Ascending aorta (tissue), 2 donors: ENCODE results near the gene GABRB1. TPM values are rescaled to one million over a fixed set of nuclear protein-coding genes. Genes with fewer than 3 reads are reported as not detected.
"Not testable (repeated sequence)": the region's sequence is repeated elsewhere in the genome, so short reads cannot be mapped to it uniquely, and the experiment has no call there.

Source experiments
- DNase-seq, 2 donors: peaks; one replicate each; pipeline ENCODE4 v3.0.0-alpha.2; 2019; ENCODE audit warnings: low spot score in 2 of 2
- H3K27ac ChIP-seq, 2 donors: fragments of 200-600 bp; sonication (generic); one replicate each; pipeline ENCODE4 v1.5.1; 2016 to 2017; ENCODE audit warnings: mild to moderate bottlenecking in 1 of 2
- H3K27me3 ChIP-seq: fragments of 200-600 bp; sonication (generic); one replicate; pipeline ENCODE4 v1.5.1; 2017
- H3K36me3 ChIP-seq, 2 donors: fragments of 200-600 bp; sonication (generic); one replicate each; pipeline ENCODE4 v1.5.1; 2016
- H3K4me1 ChIP-seq, 2 donors: fragments of 200-600 bp; sonication (generic); one replicate each; pipeline ENCODE4 v1.5.1; 2016 to 2017; ENCODE audit warnings: mild to moderate bottlenecking in 1 of 2
- H3K4me3 ChIP-seq, 2 donors: fragments of 200-600 bp; sonication (generic); one replicate each; pipeline ENCODE4 v1.5.1; 2016 to 2017; ENCODE audit warnings: mild to moderate bottlenecking in 1 of 2
- H3K9me3 ChIP-seq, 2 donors: fragments of 200-600 bp; sonication (generic); one replicate each; pipeline ENCODE4 v1.5.1; 2016
- CTCF ChIP-seq, 3 experiments: fragments of 200-600 bp in 2 of 3; fragments of 450-650 bp in 1 of 3; sonication (generic) in 2 of 3; IDR thresholded peaks; one replicate each; pipeline ENCODE4 v1.5.1; 2016 to 2019; ENCODE audit warnings: antibody characterized with exemption in 3 of 3, mild to moderate bottlenecking in 1 of 3, moderate library complexity in 1 of 3
- intact Hi-C: fragments of 100-400 bp; cut with DNase I; formaldehyde crosslinking; loops from one replicate; pipeline ENCODE4 v1.15.1; 2023
- total RNA-seq: library from RNA; depleted of rRNA; stranded (reverse); fragments of >200 nt; gene quantifications from one replicate; pipeline ENCODE4 v1.1.0, GENCODE V29; 2016

The GABRB1 gene
- total RNA-seq, 1 donor from 2014 or later, result 0.53 TPM

GRCh38 chr4:47289805-47290204, 258.4 kb downstream of the GABRB1 start:
- Histone ChIP-seq H3K4me1 (no peaks in the 10 kb centered on the region), H3K4me3 (no peak overlapping the region), H3K27ac (no peak overlapping the region), H3K36me3 (no peaks in the 10 kb centered on the region), H3K9me3 (no peaks in the 10 kb centered on the region), H3K27me3 (no peaks in the 10 kb centered on the region)
- intact Hi-C loops, result no loop called here
- no peak for TF ChIP-seq CTCF (IDR thresholded peaks at IDR 0.05)
- DNase-seq, result no peak

DNA sequence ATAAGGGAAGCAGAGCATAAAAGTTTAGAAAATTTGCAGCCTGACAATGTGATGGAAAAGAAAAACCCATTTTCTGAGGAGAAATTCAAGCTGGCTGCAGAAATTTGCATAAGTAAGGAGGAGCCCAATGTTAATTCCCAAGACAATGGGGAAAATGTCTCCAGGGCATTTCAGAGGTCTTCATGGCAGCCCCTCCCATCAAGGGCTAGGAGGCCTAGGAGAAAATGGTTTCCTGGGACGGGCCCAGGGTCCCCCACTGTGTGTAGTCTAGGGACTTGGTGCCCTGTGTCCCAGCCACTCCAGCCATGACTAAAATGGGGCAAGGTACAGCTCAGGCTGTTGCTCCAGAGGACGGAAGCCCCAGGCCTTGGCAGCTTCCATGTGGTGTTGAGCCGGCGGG, 259.5 kb downstream of the GABRB1 start:
- DNase-seq, H3K4me1 ChIP-seq, intact Hi-C loops: not testable (repeated sequence)

DNA sequence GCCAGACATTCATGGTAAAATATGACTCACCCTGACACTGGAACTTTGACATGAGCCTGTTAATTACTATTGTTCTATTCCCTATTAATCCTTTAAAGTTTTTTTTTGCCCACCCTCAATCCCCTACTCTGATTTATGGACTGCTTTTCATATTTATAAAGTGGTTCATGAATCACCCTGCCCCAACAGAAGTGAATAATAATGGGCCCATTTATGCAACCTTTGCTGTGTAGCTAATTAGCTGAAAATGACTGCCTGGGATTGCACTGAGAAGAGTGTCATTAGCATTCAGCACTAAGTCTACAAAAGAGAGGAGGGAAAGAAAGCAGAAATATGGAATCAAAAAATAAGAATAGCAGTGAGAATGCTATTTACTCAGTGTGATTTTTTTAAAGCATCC, 277.8 kb downstream of the GABRB1 start:
- TF ChIP-seq CTCF (IDR thresholded peaks at IDR 0.05), result no peak
- Histone ChIP-seq H3K4me1 (no peaks in the 10 kb centered on the region), H3K27ac (no peak overlapping the region), H3K4me3 (no peak overlapping the region), H3K9me3 (no peaks in the 10 kb centered on the region), H3K36me3 (no peaks in the 10 kb centered on the region), H3K27me3 (no peaks in the 10 kb centered on the region)
- DNase-seq, result no peak
- intact Hi-C loops, result no loop called here

More for the DNA sequence above, 259.5 kb downstream of the GABRB1 start:
- H3K9me3 ChIP-seq, H3K27ac ChIP-seq, H3K27me3 ChIP-seq, H3K4me3 ChIP-seq, H3K36me3 ChIP-seq: not testable (repeated sequence)

- DNase-seq, result no peak
- Histone ChIP-seq H3K36me3 (no peaks in the 10 kb centered on the region), H3K9me3 (no peaks in the 10 kb centered on the region), H3K4me3 (no peak overlapping the region), H3K4me1 (no peaks in the 10 kb centered on the region), H3K27ac (no peak overlapping the region), H3K27me3 (no peaks in the 10 kb centered on the region)
- intact Hi-C loops, result no loop called here
- no peak for TF ChIP-seq CTCF (IDR thresholded peaks at IDR 0.05)
Measured at GRCh38 chr4:47312170-47312569, 280.8 kb downstream of the GABRB1 start.

DNA sequence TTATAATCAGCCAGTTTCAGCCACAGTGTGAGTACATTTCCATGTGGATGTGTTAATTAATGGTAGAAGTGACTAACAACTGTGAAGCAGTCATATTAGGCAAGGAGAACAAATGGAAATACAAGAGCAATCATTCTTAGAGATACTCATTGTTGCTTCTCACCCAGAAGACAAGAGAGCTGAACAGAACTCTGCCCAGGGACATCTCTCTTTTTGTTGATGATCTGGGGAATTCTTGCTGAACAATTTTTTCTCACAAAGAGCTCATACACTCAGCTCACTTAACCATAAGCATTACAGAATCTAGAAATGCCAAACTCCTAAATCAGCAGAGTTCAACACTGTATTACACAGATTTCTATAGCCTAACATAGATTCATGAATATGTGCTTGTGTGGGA, 282.0 kb downstream of the GABRB1 start:
- no peak for TF ChIP-seq CTCF (IDR thresholded peaks at IDR 0.05)
- H3K27me3 ChIP-seq, result no peaks in the 10 kb centered on the region

DNA sequence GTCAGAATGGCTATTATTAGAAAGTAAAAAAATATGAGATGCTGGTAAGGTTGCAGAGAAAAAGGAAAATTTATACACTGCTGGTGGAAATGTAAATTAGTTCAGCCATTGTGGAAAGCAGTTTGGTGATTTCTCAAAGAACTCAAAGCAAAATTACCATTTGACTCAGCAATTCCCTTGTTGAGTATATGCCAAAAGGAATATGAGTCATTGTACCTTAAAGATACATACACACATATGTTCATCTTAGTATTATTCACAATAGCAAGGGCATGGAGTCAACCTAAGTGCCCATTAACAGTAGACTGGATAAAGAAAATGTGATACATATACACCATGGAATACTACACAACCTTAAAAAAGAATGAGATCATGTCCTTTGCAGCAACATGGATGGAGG, 284.0 kb downstream of the GABRB1 start:
- no peak overlapping the region for H3K4me3 ChIP-seq
- DNase-seq, result no peak
- intact Hi-C loops, result no loop called here
- no peaks in the 10 kb centered on the region for H3K27me3 ChIP-seq
- no peaks in the 10 kb centered on the region for H3K9me3 ChIP-seq
- no peaks in the 10 kb centered on the region for H3K36me3 ChIP-seq
- TF ChIP-seq CTCF (IDR thresholded peaks at IDR 0.05), result no peak
- H3K27ac ChIP-seq, result no peak overlapping the region
- no peaks in the 10 kb centered on the region for H3K4me1 ChIP-seq

More for the DNA sequence above, 282.0 kb downstream of the GABRB1 start:
- no peak overlapping the region for H3K27ac ChIP-seq
- H3K36me3 ChIP-seq, result no peaks in the 10 kb centered on the region
- no peak overlapping the region for H3K4me3 ChIP-seq
- no peaks in the 10 kb centered on the region for H3K4me1 ChIP-seq
- H3K9me3 ChIP-seq, result no peaks in the 10 kb centered on the region
- no peak for DNase-seq
- intact Hi-C loops, result no loop called here
